Right lung (tissue), 5 donors: Measurements from ENCODE around the gene SEL1L3. TPM values are rescaled to one million over a fixed set of nuclear protein-coding genes. Genes with fewer than 3 reads are reported as not detected.

ENCODE experiments used
- polyA plus RNA-seq, 5 donors: library from polyadenylated mRNA; unstranded; fragments of 120-200 nt; gene quantifications; one replicate each; pipeline versions ENCODE4 v1.2.1 to v1.2.3, GENCODE V29; 2013; ENCODE audit warnings: inconsistent platforms in 1 of 5, low replicate concordance in 1 of 5; ENCODE audit not compliant: insufficient read length in 5 of 5, insufficient read depth in 1 of 5

Gene SEL1L3
- polyA plus RNA-seq, 5 donors, result 84.6 to 182 (median 136) TPM

Other genes with a start within 250 kb of the SEL1L3 start
- 100 to 1,000 TPM; 122 to 444 (median 332) TPM for gene SLC34A2, start 207.1 kb downstream of the SEL1L3 start, polyA plus RNA-seq
- 10 to 100 TPM; 37.8 to 52.2 (median 44.0) TPM for gene SMIM20, start 51.2 kb upstream of the SEL1L3 start, polyA plus RNA-seq